ENCODE data around the gene MATCAP1. TPM values are rescaled to one million over a fixed set of nuclear protein-coding genes. Genes with fewer than 3 reads are reported as not detected.

Gene MATCAP1
- polyA plus RNA-seq, 3 donors, result 13.0 to 32.0 (median 28.2) TPM

Other genes starting within 250 kb of the MATCAP1 start
- gene CIAO2B, start 249.6 kb downstream of the MATCAP1 start, polyA plus RNA-seq, result 100 to 1,000 TPM in 2 of 3 donors, 10 to 100 TPM in 1; 82.5 to 160 (median 157) TPM
- gene CES2, start 248.4 kb downstream of the MATCAP1 start, polyA plus RNA-seq, result 10 to 100 TPM; 14.5 to 28.8 (median 26.5) TPM
- 1 to 10 TPM in 2 of 3 donors, under 1 TPM in 1; 0.22 to 2.2 (median 1.1) TPM for gene CES3, start 222.7 kb downstream of the MATCAP1 start, polyA plus RNA-seq
- gene CES4A, start 195.4 kb downstream of the MATCAP1 start, polyA plus RNA-seq, result 10 to 100 TPM in 2 of 3 donors, 1 to 10 TPM in 1; 9.8 to 14.5 (median 11.2) TPM
- 10 to 100 TPM in 2 of 3 donors, 1 to 10 TPM in 1; 9.1 to 33.0 (median 17.5) TPM for gene CBFB, start 154.8 kb downstream of the MATCAP1 start, polyA plus RNA-seq
- gene PHAF1, start 74.0 kb downstream of the MATCAP1 start, polyA plus RNA-seq, result 1 to 10 TPM; 4.6 to 6.8 (median 6.6) TPM
- gene B3GNT9, start 33.0 kb downstream of the MATCAP1 start, polyA plus RNA-seq, result 1 to 10 TPM; 2.5 to 6.7 (median 5.0) TPM
- gene TRADD, start 24.1 kb downstream of the MATCAP1 start, polyA plus RNA-seq, result 10 to 100 TPM; 18.0 to 30.0 (median 20.6) TPM
- gene FBXL8, start 24.0 kb downstream of the MATCAP1 start, polyA plus RNA-seq, result 10 to 100 TPM; 10.3 to 36.7 (median 15.3) TPM
- gene HSF4, start 19.2 kb downstream of the MATCAP1 start, polyA plus RNA-seq, result 10 to 100 TPM; 30.3 to 62.2 (median 42.1) TPM
- gene NOL3, start 13.4 kb downstream of the MATCAP1 start, polyA plus RNA-seq, result 10 to 100 TPM; 31.0 to 62.3 (median 34.3) TPM
- gene EXOC3L1, start 6.2 kb upstream of the MATCAP1 start, polyA plus RNA-seq, result 10 to 100 TPM in 1 of 3 donors, 1 to 10 TPM in 2; 3.1 to 14.4 (median 9.4) TPM
- gene E2F4, start 8.2 kb upstream of the MATCAP1 start, polyA plus RNA-seq, result 10 to 100 TPM; 25.5 to 72.6 (median 52.0) TPM
- 10 to 100 TPM in 1 of 3 donors, 1 to 10 TPM in 2; 1.8 to 35.7 (median 4.5) TPM for gene ELMO3, start 15.2 kb upstream of the MATCAP1 start, polyA plus RNA-seq
- gene TMEM208, start 43.2 kb upstream of the MATCAP1 start, polyA plus RNA-seq, result 10 to 100 TPM; 65.4 to 77.4 (median 75.5) TPM
- 10 to 100 TPM; 11.3 to 41.7 (median 33.4) TPM for gene FHOD1, start 63.5 kb upstream of the MATCAP1 start, polyA plus RNA-seq
- gene SLC9A5, start 65.0 kb upstream of the MATCAP1 start, polyA plus RNA-seq, result 1 to 10 TPM in 1 of 3 donors, under 1 TPM in 2; 0.26 to 1.6 (median 0.82) TPM
- gene PLEKHG4, start 95.6 kb upstream of the MATCAP1 start, polyA plus RNA-seq, result 10 to 100 TPM in 2 of 3 donors, 1 to 10 TPM in 1; 5.6 to 12.6 (median 11.6) TPM
- gene KCTD19, start 142.8 kb upstream of the MATCAP1 start, polyA plus RNA-seq, result under 1 TPM in 2 of 3 donors, not detected in 1; 0.05 to 0.56 TPM
- gene LRRC36, start 142.9 kb upstream of the MATCAP1 start, polyA plus RNA-seq, result 1 to 10 TPM in 1 of 3 donors, under 1 TPM in 2; 0.15 to 1.1 (median 0.82) TPM
- gene TPPP3, start 209.5 kb upstream of the MATCAP1 start, polyA plus RNA-seq, result 10 to 100 TPM; 11.1 to 33.7 (median 16.8) TPM
- gene ZDHHC1, start 232.5 kb upstream of the MATCAP1 start, polyA plus RNA-seq, result 1 to 10 TPM; 6.8 to 8.9 (median 7.8) TPM
- gene HSD11B2, start 247.2 kb upstream of the MATCAP1 start, polyA plus RNA-seq, result 1 to 10 TPM; 1.3 to 5.4 (median 2.4) TPM

All from adipose tissue (tissue), 3 donors.